ENCODE measurements around the gene MPDZ. TPM values are rescaled to one million over a fixed set of nuclear protein-coding genes. Genes with fewer than 3 reads are reported as not detected.

Gene MPDZ
- total RNA-seq, 1 experiment from 2014 or later = 25.2 TPM

DNA sequence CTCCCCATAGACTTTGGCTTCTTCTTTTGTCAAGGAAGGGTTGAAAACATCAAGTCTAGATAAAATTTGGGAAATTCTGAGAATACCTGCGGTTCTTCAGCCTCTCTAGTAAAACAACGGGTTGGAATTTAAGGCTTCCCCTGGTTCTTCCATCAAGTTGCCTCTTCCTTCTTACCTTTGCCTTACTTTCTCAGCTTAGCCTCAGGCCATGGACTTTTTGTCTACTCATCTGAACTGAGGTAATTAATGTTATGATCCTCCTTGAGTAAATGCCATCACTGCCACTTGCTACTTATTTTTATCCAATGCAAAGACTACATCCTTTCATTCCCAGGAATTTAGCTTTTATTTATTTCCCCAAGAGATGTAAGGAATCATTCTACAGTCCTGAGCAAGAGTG, 184.4 kb downstream of the MPDZ start:
- DNase-seq (ENCODE audit: low read depth in 1 of 2, low spot score in 2 of 2) = no peak
- Histone ChIP-seq H3K4me1 (replicated peaks) (no peaks in the 10 kb centered on the region), H3K4me3 (no peak overlapping the region), H3K27me3 (replicated peaks) (no peaks in the 10 kb centered on the region), H3K27ac (no peak overlapping the region), H3K9me3 (replicated peaks) (no peaks in the 10 kb centered on the region), H3K36me3 (no peaks in the 10 kb centered on the region)

GRCh38 chr9:13090628-13091027, 188.9 kb downstream of the MPDZ start:
- no peaks in the 10 kb centered on the region for H3K9me3 ChIP-seq (replicated peaks)
- no peak overlapping the region for H3K4me3 ChIP-seq
- H3K27me3 ChIP-seq (replicated peaks) = no peaks in the 10 kb centered on the region
- H3K4me1 ChIP-seq (replicated peaks) = no peaks in the 10 kb centered on the region
- DNase-seq (ENCODE audit: low read depth in 1 of 2, low spot score in 2 of 2) = no peak
- no peaks in the 10 kb centered on the region for H3K36me3 ChIP-seq
- H3K27ac ChIP-seq = no peak overlapping the region

GRCh38 chr9:13089666-13090065, 189.8 kb downstream of the MPDZ start:
- no peak for DNase-seq (ENCODE audit: low read depth in 1 of 2, low spot score in 2 of 2)
- no peaks in the 10 kb centered on the region for H3K4me1 ChIP-seq (replicated peaks)
- H3K4me3 ChIP-seq = no peak overlapping the region
- no peaks in the 10 kb centered on the region for H3K36me3 ChIP-seq
- no peaks in the 10 kb centered on the region for H3K27me3 ChIP-seq (replicated peaks)
- H3K9me3 ChIP-seq (replicated peaks) = no peaks in the 10 kb centered on the region
- H3K27ac ChIP-seq = no peak overlapping the region

- H3K4me3 ChIP-seq = no peak overlapping the region
- H3K9me3 ChIP-seq (replicated peaks) = no peaks in the 10 kb centered on the region
- no peaks in the 10 kb centered on the region for H3K27me3 ChIP-seq (replicated peaks)
- DNase-seq (ENCODE audit: low read depth in 1 of 2, low spot score in 2 of 2) = peak; percentile 14 to 31
- H3K27ac ChIP-seq = no peak overlapping the region
- H3K4me1 ChIP-seq (replicated peaks) = no peaks in the 10 kb centered on the region
- no peaks in the 10 kb centered on the region for H3K36me3 ChIP-seq
Observed at GRCh38 chr9:13088720-13089427, 190.6 kb downstream of the MPDZ start.

GRCh38 chr9:13083963-13084528, 195.4 kb downstream of the MPDZ start:
- Histone ChIP-seq H3K27me3 (replicated peaks) (no peaks in the 10 kb centered on the region), H3K4me1 (replicated peaks) (no peaks in the 10 kb centered on the region), H3K9me3 (replicated peaks) (no peaks in the 10 kb centered on the region), H3K4me3 (no peak overlapping the region), H3K36me3 (no peaks in the 10 kb centered on the region), H3K27ac (no peak overlapping the region)
- DNase-seq (ENCODE audit: low read depth in 1 of 2, low spot score in 2 of 2) = no peak

DNA sequence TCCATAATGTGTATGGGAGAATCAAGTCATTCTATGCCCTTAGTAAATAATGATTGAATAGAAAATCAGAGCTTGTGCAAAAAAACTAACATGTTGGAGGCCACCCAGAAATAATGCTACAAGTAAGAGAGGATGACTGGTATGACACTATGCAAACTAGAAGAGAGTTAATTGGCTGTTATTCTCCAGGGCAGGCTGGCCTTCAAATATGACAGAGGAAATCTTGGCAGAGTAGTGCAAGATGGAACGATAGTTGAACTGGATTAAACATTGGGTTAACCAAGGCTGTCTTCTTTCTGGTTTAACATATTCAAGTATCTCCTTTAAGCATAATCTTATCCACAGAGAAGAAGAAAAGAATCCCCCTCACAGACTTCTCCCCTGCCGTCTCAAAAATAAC, 196.1 kb downstream of the MPDZ start:
- Histone ChIP-seq H3K27me3 (replicated peaks) (no peaks in the 10 kb centered on the region), H3K4me3 (no peak overlapping the region), H3K27ac (no peak overlapping the region), H3K4me1 (replicated peaks) (no peaks in the 10 kb centered on the region), H3K36me3 (no peaks in the 10 kb centered on the region), H3K9me3 (replicated peaks) (no peaks in the 10 kb centered on the region)
- no peak for DNase-seq (ENCODE audit: low read depth in 1 of 2, low spot score in 2 of 2)

DNA sequence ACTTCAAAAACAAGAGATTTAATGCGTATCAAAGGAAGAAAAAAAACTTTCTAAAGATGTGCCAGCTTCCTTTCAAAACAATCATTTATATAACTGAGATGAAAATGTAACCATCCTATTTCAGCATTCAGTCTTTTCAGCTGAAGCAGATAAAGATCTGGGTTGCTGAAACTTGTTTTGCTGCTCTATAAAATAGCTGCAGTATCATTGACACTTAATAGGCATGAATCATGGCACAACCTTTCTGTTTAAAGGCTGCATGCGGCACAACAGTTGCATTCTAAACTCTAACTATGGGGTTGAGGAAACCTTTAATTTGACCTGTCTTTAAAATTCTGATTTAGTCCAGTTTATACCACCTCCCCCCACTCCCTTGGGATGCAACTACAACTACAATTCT, 196.7 kb downstream of the MPDZ start:
- Histone ChIP-seq H3K4me1 (replicated peaks) (no peaks in the 10 kb centered on the region), H3K36me3 (no peaks in the 10 kb centered on the region), H3K4me3 (no peak overlapping the region), H3K27ac (no peak overlapping the region), H3K9me3 (replicated peaks) (no peaks in the 10 kb centered on the region), H3K27me3 (replicated peaks) (no peaks in the 10 kb centered on the region)
- DNase-seq (ENCODE audit: low read depth in 1 of 2, low spot score in 2 of 2) = no peak

- no peak overlapping the region for H3K27ac ChIP-seq
- no peaks in the 10 kb centered on the region for H3K9me3 ChIP-seq (replicated peaks)
- DNase-seq (ENCODE audit: low read depth in 1 of 2, low spot score in 2 of 2) = no peak
- no peaks in the 10 kb centered on the region for H3K27me3 ChIP-seq (replicated peaks)
- no peaks in the 10 kb centered on the region for H3K4me1 ChIP-seq (replicated peaks)
- no peaks in the 10 kb centered on the region for H3K36me3 ChIP-seq
- H3K4me3 ChIP-seq = no peak overlapping the region
Observed at GRCh38 chr9:13078164-13078563, 201.3 kb downstream of the MPDZ start.

DNA sequence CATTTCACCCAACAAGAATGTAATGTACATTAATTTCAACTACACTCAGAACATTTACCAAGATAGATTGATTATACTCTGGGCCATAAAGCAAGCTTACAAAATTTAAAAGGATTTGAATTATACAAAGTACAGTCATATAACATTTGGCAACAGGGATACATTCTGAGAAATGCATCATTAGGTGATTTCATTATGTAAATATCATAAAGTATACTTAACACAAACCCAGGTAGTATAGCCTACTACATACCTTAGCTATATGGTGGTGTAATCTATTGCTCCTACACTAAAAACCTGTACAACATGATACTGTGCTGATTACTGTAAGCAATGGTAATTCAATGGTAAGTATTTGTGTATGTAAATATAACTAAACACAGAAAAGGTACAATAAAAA, 202.9 kb downstream of the MPDZ start:
- Histone ChIP-seq H3K36me3 (no peaks in the 10 kb centered on the region), H3K9me3 (replicated peaks) (no peaks in the 10 kb centered on the region), H3K4me3 (no peak overlapping the region), H3K4me1 (replicated peaks) (no peaks in the 10 kb centered on the region), H3K27ac (no peak overlapping the region), H3K27me3 (replicated peaks) (no peaks in the 10 kb centered on the region)
- no peak for DNase-seq (ENCODE audit: low read depth in 1 of 2, low spot score in 2 of 2)

- no peaks in the 10 kb centered on the region for H3K9me3 ChIP-seq (replicated peaks)
- H3K36me3 ChIP-seq = no peaks in the 10 kb centered on the region
- no peak for DNase-seq (ENCODE audit: low read depth in 1 of 2, low spot score in 2 of 2)
- H3K27me3 ChIP-seq (replicated peaks) = no peaks in the 10 kb centered on the region
- no peaks in the 10 kb centered on the region for H3K4me1 ChIP-seq (replicated peaks)
- no peak overlapping the region for H3K4me3 ChIP-seq
- no peak overlapping the region for H3K27ac ChIP-seq
Observed at GRCh38 chr9:13071921-13072320, 207.6 kb downstream of the MPDZ start.

DNA sequence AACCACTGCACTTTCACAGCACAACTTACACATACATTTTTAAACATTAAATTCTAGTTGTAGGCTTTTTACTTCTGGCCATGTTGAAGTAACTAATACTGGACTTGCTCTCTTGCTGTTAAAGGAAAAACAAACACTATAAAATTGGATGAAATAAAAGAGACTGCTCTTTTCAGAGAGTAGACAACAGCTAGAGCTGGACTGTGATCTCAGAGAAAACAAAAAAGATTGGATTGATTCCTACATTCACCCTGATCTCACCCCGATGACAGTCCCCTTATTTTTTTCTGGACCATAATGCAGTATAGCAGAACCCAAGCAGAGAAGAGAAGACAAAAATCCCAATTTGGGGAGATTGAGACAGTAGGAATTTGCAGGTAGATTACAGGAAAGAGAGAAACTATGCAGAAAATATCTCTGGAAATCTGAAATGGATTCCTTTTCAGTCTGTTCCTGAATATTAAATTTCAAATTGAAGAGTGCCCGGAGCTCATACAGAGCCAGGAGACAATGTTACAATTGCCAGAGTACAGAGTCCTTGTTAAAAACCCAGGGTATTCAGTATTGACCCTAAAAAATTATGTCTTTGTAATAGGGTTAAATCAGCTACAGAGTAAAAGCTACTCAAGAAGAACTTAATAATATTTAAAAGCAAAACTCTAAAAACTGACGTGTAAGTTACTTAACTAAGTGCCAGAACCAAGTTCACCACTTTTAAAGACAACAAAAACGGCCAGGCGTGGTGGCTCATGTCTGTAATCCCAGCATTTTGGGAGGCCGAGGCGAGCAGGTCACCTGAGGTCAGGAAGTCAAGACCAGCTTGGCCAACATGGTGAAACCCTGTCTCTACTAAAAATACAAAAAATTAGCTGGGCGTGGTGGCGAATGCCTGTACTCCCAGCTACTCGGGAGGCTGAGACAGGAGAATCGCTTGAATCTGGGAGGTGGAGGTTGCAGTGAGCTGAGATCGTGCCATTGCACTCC, 208.6 kb downstream of the MPDZ start:
- no peaks in the 10 kb centered on the region for H3K27me3 ChIP-seq (replicated peaks)
- no peak overlapping the region for H3K27ac ChIP-seq
- DNase-seq (ENCODE audit: low read depth in 1 of 2, low spot score in 2 of 2) = no peak
- H3K4me3 ChIP-seq = no peak overlapping the region
- no peaks in the 10 kb centered on the region for H3K4me1 ChIP-seq (replicated peaks)
- no peaks in the 10 kb centered on the region for H3K9me3 ChIP-seq (replicated peaks)
- no peaks in the 10 kb centered on the region for H3K36me3 ChIP-seq

GRCh38 chr9:13069498-13069897, 210.0 kb downstream of the MPDZ start:
- no peaks in the 10 kb centered on the region for H3K4me1 ChIP-seq (replicated peaks)
- H3K4me3 ChIP-seq = no peak overlapping the region
- H3K27ac ChIP-seq = no peak overlapping the region
- DNase-seq (ENCODE audit: low read depth in 1 of 2, low spot score in 2 of 2) = no peak
- H3K36me3 ChIP-seq = no peaks in the 10 kb centered on the region
- no peaks in the 10 kb centered on the region for H3K9me3 ChIP-seq (replicated peaks)
- H3K27me3 ChIP-seq (replicated peaks) = no peaks in the 10 kb centered on the region

- no peak for DNase-seq (ENCODE audit: low read depth in 1 of 2, low spot score in 2 of 2)
- Histone ChIP-seq H3K27ac (no peak overlapping the region), H3K36me3 (no peaks in the 10 kb centered on the region), H3K4me1 (replicated peaks) (no peaks in the 10 kb centered on the region), H3K4me3 (no peak overlapping the region), H3K27me3 (replicated peaks) (no peaks in the 10 kb centered on the region), H3K9me3 (replicated peaks) (no peaks in the 10 kb centered on the region)
Observed at GRCh38 chr9:13064676-13065075, 214.8 kb downstream of the MPDZ start.

GRCh38 chr9:13063880-13064459, 215.5 kb downstream of the MPDZ start:
- Histone ChIP-seq H3K36me3 (no peaks in the 10 kb centered on the region), H3K27ac (no peak overlapping the region), H3K27me3 (replicated peaks) (no peaks in the 10 kb centered on the region), H3K4me1 (replicated peaks) (no peaks in the 10 kb centered on the region), H3K9me3 (replicated peaks) (no peaks in the 10 kb centered on the region), H3K4me3 (no peak overlapping the region)
- no peak for DNase-seq (ENCODE audit: low read depth in 1 of 2, low spot score in 2 of 2)
